NOMO-1 treated with DMSO at 0.1 percent for 48 hours (cell line): ENCODE data around the gene AIG1.
"Not testable (repeated sequence)": the region's sequence is repeated elsewhere in the genome, so short reads cannot be mapped to it uniquely, and the experiment has no call there.

Experiments
- DNase-seq: peaks from one replicate; lab custom pipeline; 2025; ENCODE audit not compliant: unreplicated experiment; lab: John Stamatoyannopoulos, UW

The AIG1 gene

GRCh38 chr6:143160439-143161220 lies 99.9 kb downstream of the AIG1 start:
- DNase-seq = no peak

GRCh38 chr6:143163621-143164020 lies 102.9 kb downstream of the AIG1 start:
- DNase-seq = no peak

- no peak for DNase-seq
Measured at GRCh38 chr6:143164565-143165105, 103.9 kb downstream of the AIG1 start.

- no peak for DNase-seq
Measured at GRCh38 chr6:143165315-143165855, 104.7 kb downstream of the AIG1 start.

GRCh38 chr6:143166247-143166695 lies 105.6 kb downstream of the AIG1 start:
- no peak for DNase-seq

GRCh38 chr6:143167224-143167623 lies 106.5 kb downstream of the AIG1 start:
- DNase-seq = no peak

- DNase-seq = not testable (repeated sequence)
Measured at GRCh38 chr6:143168396-143168816, 107.7 kb downstream of the AIG1 start.

GRCh38 chr6:143169440-143169839 lies 108.8 kb downstream of the AIG1 start:
- DNase-seq = no peak

- no peak for DNase-seq
Measured at GRCh38 chr6:143174516-143174915, 113.8 kb downstream of the AIG1 start.

- no peak for DNase-seq
Measured at GRCh38 chr6:143174951-143175350, 114.3 kb downstream of the AIG1 start.

GRCh38 chr6:143176090-143177021 lies 115.7 kb downstream of the AIG1 start:
- DNase-seq = no peak

- no peak for DNase-seq
Measured at GRCh38 chr6:143177706-143178105, 117.0 kb downstream of the AIG1 start.

GRCh38 chr6:143179096-143179495 lies 118.4 kb downstream of the AIG1 start:
- no peak for DNase-seq

GRCh38 chr6:143179901-143180612 lies 119.4 kb downstream of the AIG1 start:
- no peak for DNase-seq

- DNase-seq = no peak
Measured at GRCh38 chr6:143180826-143181225, 120.1 kb downstream of the AIG1 start.

- no peak for DNase-seq
Measured at GRCh38 chr6:143183666-143184065, 123.0 kb downstream of the AIG1 start.

GRCh38 chr6:143185288-143185687 lies 124.6 kb downstream of the AIG1 start:
- DNase-seq = no peak

GRCh38 chr6:143187238-143187923 lies 126.7 kb downstream of the AIG1 start:
- no peak for DNase-seq

- no peak for DNase-seq
Measured at GRCh38 chr6:143188292-143188691, 127.6 kb downstream of the AIG1 start.

- DNase-seq = no peak
Measured at GRCh38 chr6:143191361-143191760, 130.7 kb downstream of the AIG1 start.
